Activated naive CD4-positive, alpha-beta T cell treated with anti-CD3 and anti-CD28 coated beads for 36 hours (primary cell): ENCODE results near the gene CUEDC1. TPM values are rescaled to one million over a fixed set of nuclear protein-coding genes. Genes with fewer than 3 reads are reported as not detected.
"Not testable (repeated sequence)": the region's sequence is repeated elsewhere in the genome, so short reads cannot be mapped to it uniquely, and the experiment has no call there.

Source experiments
- CTCF ChIA-PET: fragments of 350-600 bp; sonication (Branson Sonifier 250); formaldehyde crosslinking; loops from one replicate; lab custom pipeline; 2021; ENCODE audit warnings: antibody characterized with exemption; lab: Charles Lee
- DNase-seq: peaks from one replicate; pipeline ENCODE4 v3.0.0-alpha.2; 2020
- H3K27ac Mint-ChIP-seq: one replicate; pipeline ENCODE4 v1.8.0; 2021; ENCODE audit warnings: mild to moderate bottlenecking, mixed read lengths
- H3K27me3 Mint-ChIP-seq: one replicate; pipeline ENCODE4 v1.8.0; 2021; ENCODE audit warnings: low read depth, mixed read lengths
- H3K36me3 Mint-ChIP-seq: one replicate; pipeline ENCODE4 v1.8.0; 2021; ENCODE audit warnings: low read depth, mixed read lengths
- H3K4me1 Mint-ChIP-seq: one replicate; pipeline ENCODE4 v1.8.0; 2021; ENCODE audit warnings: low read depth, mixed read lengths
- H3K4me3 Mint-ChIP-seq: one replicate; pipeline ENCODE4 v1.8.0; 2021; ENCODE audit warnings: mild to moderate bottlenecking, moderate library complexity, mixed read lengths
- H3K9me3 Mint-ChIP-seq: one replicate; pipeline ENCODE4 v1.8.0; 2021; ENCODE audit warnings: mixed read lengths
- intact Hi-C: fragments of 100-400 bp; cut with micrococcal nuclease; formaldehyde crosslinking; loops from one replicate; pipeline ENCODE4 v1.15.1; 2023
- total RNA-seq, 2 experiments: library from RNA; stranded (reverse); gene quantifications; one replicate each; pipeline ENCODE4 v1.2.3, GENCODE V29; 2021

CUEDC1 gene
- total RNA-seq, 2 experiments from 2014 or later = 0.47 to 0.69 TPM

DNA sequence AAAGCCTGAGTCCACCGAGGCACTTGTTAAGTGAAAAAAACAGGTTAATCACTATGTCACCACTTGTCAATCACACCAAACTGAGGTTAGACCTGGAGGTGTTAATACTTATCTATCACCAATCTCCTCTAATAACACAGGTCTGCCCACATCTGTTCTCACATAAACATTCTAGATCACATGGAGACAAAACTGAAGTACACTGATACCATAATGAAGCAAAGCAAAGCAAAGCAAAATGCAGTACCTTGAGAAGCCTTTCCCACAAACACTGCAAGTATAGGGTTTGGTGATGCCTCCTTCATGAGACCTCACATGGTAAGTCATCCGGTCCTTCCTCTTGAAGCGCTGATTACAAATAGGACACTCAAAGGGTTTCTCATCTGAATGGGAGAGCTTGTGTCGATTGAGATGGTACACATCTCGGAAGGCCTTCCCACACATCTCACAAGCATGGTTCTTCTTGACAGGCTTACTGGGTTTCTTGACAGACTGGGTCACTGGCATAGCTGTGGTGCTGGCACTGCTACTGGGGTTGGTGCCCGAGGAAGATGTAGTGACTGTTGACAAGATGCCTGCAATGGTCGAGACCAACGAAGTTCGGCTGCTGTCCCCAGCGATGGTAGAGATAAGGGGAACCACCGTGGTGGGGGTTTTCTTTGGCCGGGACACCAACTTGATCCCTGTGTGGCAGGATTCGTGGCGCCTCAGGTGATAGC, 27.4 kb upstream of the CUEDC1 start:
- no peaks in the 10 kb centered on the region for H3K9me3 Mint-ChIP-seq
- CTCF ChIA-PET = interaction anchor here (0.7 to 1.7 kb wide), 4 partner anchors 28 to 123 kb away, joined by 3 to 5 read pairs (median 4); no protein-coding TSS in a partner anchor
- no peak for DNase-seq
- no peak overlapping the region for H3K4me3 Mint-ChIP-seq
- H3K4me1 Mint-ChIP-seq = peaks cover 54% of the 10 kb centered on the region
- H3K27me3 Mint-ChIP-seq = no peaks in the 10 kb centered on the region
- H3K27ac Mint-ChIP-seq = no peak overlapping the region
- H3K36me3 Mint-ChIP-seq = peaks cover 15% of the 10 kb centered on the region
- intact Hi-C loops = no loop called here

DNA sequence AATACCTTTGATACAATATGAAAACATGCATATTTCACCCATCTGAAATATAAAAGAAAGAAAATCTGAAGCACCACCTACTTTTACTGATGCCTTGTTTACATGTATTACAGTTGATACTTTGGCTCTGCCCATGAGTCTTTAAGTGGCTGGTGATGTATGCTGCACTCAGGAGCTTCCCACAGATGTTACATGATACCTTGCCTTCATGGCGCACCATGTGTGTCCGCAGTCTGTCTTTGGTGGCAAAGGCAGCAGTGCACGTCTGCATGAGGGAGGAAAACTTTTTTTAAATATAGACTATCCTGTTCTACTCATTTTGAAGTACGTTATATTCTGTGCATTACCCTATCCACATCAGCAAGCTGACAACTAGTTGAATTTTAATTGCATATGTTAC, 25.3 kb upstream of the CUEDC1 start:
- intact Hi-C loops = no loop called here
- no peaks in the 10 kb centered on the region for H3K9me3 Mint-ChIP-seq
- no peak for DNase-seq
- CTCF ChIA-PET = interaction anchor here (0.6 to 1.5 kb wide), 5 partner anchors 19 to 809 kb away, joined by 3 to 5 read pairs (median 4); no protein-coding TSS in a partner anchor
- H3K27ac Mint-ChIP-seq = no peak overlapping the region
- H3K4me3 Mint-ChIP-seq = no peak overlapping the region
- no peaks in the 10 kb centered on the region for H3K27me3 Mint-ChIP-seq
- peaks cover 24% of the 10 kb centered on the region for H3K36me3 Mint-ChIP-seq
- peaks cover 41% of the 10 kb centered on the region for H3K4me1 Mint-ChIP-seq

DNA sequence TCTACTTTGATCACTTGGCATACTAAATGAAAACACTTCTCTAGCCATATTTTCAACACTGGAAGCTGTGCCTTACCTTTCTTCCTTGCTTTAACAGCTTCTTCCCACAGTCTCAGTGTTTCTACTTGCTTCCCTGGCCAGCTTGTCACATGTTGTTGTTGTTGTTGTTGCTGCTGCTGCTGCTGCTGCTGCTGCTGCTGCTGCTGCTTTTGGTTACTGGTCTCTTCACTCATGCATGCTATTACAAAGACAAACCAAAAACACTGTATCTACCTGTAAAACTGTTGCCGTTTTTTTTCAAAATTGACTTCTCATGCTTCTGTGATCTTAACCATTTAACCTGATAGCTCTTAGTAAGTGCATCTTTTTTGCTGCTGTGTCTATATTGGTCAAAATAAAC, 23.9 kb upstream of the CUEDC1 start:
- intact Hi-C loops = no loop called here
- Mint-ChIP-seq H3K36me3 (peaks cover 29% of the 10 kb centered on the region), H3K4me3 (no peak overlapping the region), H3K4me1 (peaks cover 27% of the 10 kb centered on the region), H3K27me3 (no peaks in the 10 kb centered on the region), H3K27ac (no peak overlapping the region), H3K9me3 (no peaks in the 10 kb centered on the region)
- CTCF ChIA-PET = no interaction called here
- no peak for DNase-seq

DNA sequence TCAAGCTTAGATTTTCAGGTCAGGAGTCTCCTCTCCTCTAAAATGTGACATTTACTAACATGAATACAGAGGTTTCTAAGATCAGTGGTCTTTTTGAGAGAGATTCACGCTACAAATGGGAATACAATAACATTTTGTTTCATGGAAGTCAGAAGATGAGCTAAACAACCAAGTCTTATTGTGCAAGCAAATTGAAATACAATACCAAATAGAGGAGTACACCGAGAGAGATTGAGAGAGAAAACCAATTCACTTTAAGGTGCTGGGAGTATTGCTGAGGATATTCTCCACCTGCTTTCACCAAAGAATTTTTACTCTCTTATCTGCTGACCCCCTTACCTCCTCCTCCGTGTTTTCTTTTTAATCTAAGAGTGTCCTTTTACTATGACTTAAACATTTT, 21.4 kb upstream of the CUEDC1 start:
- DNase-seq = no peak
- no peaks in the 10 kb centered on the region for H3K9me3 Mint-ChIP-seq
- intact Hi-C loops = no loop called here
- CTCF ChIA-PET = interaction anchor here (0.8 to 1.0 kb wide), 2 partner anchors 9 to 118 kb away, joined by 3 to 4 read pairs; no protein-coding TSS in a partner anchor
- no peak overlapping the region for H3K4me3 Mint-ChIP-seq
- peaks cover 27% of the 10 kb centered on the region for H3K36me3 Mint-ChIP-seq
- no peak overlapping the region for H3K27ac Mint-ChIP-seq
- H3K27me3 Mint-ChIP-seq = no peaks in the 10 kb centered on the region
- peaks cover 3% of the 10 kb centered on the region for H3K4me1 Mint-ChIP-seq

DNA sequence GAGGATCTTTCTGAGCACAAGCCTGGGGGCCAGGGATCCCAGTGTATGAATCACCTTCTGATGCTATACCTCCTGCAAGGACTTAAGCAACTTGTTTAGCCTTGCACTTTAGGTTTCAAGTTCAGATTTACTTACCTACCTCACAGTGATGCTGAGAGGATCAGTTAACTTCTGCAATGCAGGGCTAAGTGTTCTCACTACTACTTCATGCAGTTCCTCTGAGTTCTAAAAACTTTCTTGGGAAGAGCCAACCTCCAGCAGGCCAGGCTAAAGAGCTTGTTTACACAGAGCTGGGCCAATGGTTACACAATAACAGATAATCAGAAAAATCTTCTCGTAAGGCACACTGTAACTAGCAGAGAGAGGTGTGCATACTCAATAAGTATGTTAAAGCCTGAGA, 19.8 kb upstream of the CUEDC1 start:
- peaks cover 25% of the 10 kb centered on the region for H3K36me3 Mint-ChIP-seq
- no peak for DNase-seq
- CTCF ChIA-PET = interaction anchor here (1.3 to 1.4 kb wide), 3 partner anchors 12 to 25 kb away, joined by 3 to 6 read pairs (median 3); no protein-coding TSS in a partner anchor
- H3K9me3 Mint-ChIP-seq = no peaks in the 10 kb centered on the region
- intact Hi-C loops = no loop called here
- H3K27me3 Mint-ChIP-seq = no peaks in the 10 kb centered on the region
- H3K4me1 Mint-ChIP-seq = no peaks in the 10 kb centered on the region
- no peak overlapping the region for H3K27ac Mint-ChIP-seq
- H3K4me3 Mint-ChIP-seq = no peak overlapping the region

DNA sequence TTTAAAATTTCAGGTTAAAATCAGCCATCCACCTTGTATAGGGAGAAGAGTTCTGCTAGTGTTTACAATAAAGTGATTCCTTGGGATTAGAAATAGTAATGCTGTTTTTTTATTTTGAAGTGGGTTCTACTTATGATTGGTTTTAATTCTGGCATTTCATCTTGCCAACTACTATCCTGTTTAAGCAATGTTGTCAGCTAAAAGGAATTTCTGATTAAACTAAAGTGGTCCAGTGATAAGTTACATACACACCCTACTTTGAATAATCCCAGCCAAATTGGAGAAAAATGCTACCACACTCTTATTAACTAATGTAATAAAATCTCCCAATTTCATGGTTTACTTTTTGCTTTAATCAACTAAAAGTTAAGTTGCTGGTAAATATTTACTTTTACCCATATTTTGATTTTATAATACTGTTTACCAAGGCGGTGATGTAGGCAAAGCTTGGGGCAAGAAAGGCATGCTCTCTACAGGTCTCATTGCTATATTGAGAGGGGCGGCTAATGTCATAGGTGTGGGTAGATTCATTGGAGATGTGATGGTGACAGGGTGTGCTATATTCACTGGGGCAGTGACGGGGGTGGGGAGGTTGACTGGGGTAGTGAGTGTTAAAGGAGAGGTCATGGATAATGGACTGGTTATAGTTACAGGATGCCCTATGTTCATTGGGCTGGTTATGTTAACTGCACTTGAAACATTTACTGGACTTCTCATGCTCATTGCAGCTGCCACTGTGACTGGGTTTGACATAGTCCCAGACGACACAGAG, 19.0 kb upstream of the CUEDC1 start:
- H3K27me3 Mint-ChIP-seq, H3K27ac Mint-ChIP-seq, DNase-seq, H3K4me1 Mint-ChIP-seq, H3K4me3 Mint-ChIP-seq, H3K9me3 Mint-ChIP-seq, intact Hi-C loops: not testable (repeated sequence)
- peaks cover 24% of the 10 kb centered on the region for H3K36me3 Mint-ChIP-seq
- CTCF ChIA-PET = interaction anchor here (1.3 to 1.4 kb wide), 3 partner anchors 12 to 25 kb away, joined by 3 to 6 read pairs (median 3); no protein-coding TSS in a partner anchor

DNA sequence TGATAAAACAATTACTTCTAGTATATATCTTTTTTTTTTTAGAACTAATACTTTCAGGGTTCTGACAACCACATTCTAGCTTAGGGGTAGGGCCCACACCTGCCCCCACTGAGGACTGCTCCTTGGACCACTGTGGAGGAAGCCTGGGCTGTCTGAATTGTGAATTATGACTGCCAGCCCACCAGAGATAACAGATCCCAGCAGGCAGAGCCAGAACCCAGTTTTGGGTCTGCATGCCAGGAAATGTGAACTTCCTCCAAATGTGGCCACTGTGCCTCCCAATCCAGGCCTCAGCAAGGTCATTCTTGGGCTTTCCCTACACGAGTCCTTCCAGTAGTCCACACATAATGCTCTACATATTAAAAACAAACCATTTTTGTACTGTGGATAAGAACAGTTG, 16.9 kb upstream of the CUEDC1 start:
- H3K4me3 Mint-ChIP-seq = no peak overlapping the region
- no peaks in the 10 kb centered on the region for H3K9me3 Mint-ChIP-seq
- CTCF ChIA-PET = interaction anchor here (0.9 kb wide), 1 partner anchor 28 kb away, joined by 3 read pairs; no protein-coding TSS in a partner anchor
- intact Hi-C loops = no loop called here
- no peaks in the 10 kb centered on the region for H3K27me3 Mint-ChIP-seq
- no peak overlapping the region for H3K27ac Mint-ChIP-seq
- H3K36me3 Mint-ChIP-seq = peaks cover 16% of the 10 kb centered on the region
- DNase-seq = no peak
- no peaks in the 10 kb centered on the region for H3K4me1 Mint-ChIP-seq

DNA sequence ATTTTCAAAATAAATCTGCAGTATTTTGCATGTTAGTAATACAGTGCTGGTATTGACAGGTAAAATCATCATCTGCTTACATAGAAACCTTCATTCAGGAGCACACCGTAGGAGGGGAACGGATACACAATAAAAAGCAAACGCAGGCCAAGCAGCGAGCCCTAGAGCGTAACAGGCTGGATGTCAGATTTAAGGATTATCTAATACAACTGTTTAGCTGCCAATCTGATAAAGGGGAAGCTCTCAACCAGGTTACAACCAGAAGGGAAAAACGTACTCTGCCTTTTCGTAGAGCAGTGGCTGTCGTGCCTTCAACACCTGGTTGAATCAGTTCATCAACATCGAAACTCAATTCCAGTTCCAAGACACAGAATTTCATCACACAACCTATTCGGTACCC, 16.4 kb upstream of the CUEDC1 start:
- Mint-ChIP-seq H3K4me1 (no peaks in the 10 kb centered on the region), H3K27me3 (no peaks in the 10 kb centered on the region), H3K27ac (no peak overlapping the region), H3K36me3 (peaks cover 14% of the 10 kb centered on the region), H3K4me3 (no peak overlapping the region), H3K9me3 (no peaks in the 10 kb centered on the region)
- CTCF ChIA-PET = interaction anchor here (0.9 kb wide), 1 partner anchor 28 kb away, joined by 3 read pairs; no protein-coding TSS in a partner anchor
- intact Hi-C loops = no loop called here
- no peak for DNase-seq

DNA sequence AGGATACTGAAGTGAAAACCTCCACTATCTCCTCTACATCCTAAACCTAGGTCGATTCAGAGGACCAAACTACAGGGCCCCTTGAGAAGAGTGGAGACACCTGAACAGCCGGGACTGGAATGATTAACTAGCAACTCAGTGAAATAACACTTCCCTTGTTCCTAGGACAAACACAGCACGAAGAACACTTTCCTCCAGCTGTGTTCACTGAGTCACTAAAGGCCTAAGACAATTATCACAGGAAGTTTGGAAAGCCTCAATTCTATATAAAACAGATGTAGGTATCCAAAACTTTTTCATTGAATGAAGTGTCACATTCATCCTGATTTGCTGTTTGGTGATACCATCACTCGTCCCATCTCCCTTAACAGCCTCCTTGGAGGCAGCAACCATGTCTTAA, 15.5 kb upstream of the CUEDC1 start:
- no peak overlapping the region for H3K4me3 Mint-ChIP-seq
- no peaks in the 10 kb centered on the region for H3K27me3 Mint-ChIP-seq
- CTCF ChIA-PET = no interaction called here
- intact Hi-C loops = no loop called here
- no peaks in the 10 kb centered on the region for H3K9me3 Mint-ChIP-seq
- H3K4me1 Mint-ChIP-seq = no peaks in the 10 kb centered on the region
- no peak for DNase-seq
- peaks cover 8% of the 10 kb centered on the region for H3K36me3 Mint-ChIP-seq
- no peak overlapping the region for H3K27ac Mint-ChIP-seq

DNA sequence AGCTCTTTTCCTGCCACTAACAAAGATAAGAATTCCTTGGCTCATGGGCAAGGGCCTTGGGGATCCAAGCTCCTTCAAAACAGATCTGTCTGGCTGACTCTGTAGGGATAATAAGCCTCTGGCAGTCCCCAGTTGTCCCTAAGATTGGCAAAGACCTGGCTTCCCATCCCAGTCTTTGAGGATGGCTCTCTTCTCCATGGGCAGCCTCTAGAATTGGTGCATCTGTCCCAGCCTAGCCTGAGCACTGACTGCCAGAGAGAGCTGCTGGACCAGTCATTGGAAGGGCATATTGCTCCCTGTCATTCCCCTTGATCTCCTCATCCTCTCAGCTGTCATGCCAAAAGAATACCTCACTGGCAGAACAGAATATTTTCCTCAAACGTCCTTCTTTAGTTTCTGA, 13.2 kb upstream of the CUEDC1 start:
- CTCF ChIA-PET = no interaction called here

DNA sequence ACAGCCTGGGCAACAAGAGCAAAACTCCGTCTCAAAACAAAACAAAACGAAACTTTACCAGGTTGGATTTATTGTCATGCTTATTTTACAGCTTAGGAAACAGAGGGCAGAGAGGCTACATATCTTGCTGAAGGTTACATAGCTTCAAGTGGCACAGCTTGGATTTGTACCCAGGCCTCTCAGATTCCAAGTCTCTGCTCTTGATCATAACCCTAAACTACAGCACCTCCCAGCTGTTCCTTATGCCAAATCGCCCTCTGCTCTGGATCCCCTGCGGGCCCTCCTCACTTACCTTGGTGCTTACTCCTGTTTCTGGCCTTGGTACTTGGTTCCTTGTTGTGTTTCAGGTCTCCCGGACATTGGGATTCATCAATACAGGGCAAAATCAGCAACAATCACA, 11.7 kb upstream of the CUEDC1 start:
- CTCF ChIA-PET = interaction anchor here (0.9 kb wide), 1 partner anchor 109 kb away, joined by 3 read pairs; no protein-coding TSS in a partner anchor
- intact Hi-C loops = no loop called here
- no peaks in the 10 kb centered on the region for H3K27me3 Mint-ChIP-seq

More for the DNA sequence above, 13.2 kb upstream of the CUEDC1 start:
- intact Hi-C loops = no loop called here
- Mint-ChIP-seq H3K4me3 (no peak overlapping the region), H3K9me3 (no peaks in the 10 kb centered on the region), H3K4me1 (no peaks in the 10 kb centered on the region), H3K27ac (no peak overlapping the region), H3K27me3 (no peaks in the 10 kb centered on the region), H3K36me3 (peaks cover 3% of the 10 kb centered on the region)
- no peak for DNase-seq

DNA sequence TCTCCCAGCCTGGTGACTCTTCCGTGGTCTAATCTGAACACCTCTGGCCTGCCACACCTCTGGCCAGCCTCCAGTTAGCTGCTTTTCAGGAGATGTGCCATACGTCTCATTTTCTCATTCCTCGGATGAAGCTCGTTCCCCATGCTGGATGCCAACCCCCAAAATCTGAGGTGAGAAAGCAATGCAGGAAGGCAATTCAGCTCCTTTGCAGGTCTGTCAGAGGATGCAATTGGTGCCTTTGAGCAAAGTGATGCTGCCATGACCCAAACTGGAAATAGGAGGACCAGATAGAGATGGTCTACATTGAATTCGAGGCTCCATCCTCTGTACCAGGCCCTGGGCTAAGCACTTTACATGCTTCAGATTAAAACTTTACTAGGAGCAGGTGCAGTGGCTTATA, 11.0 kb upstream of the CUEDC1 start:
- no peaks in the 10 kb centered on the region for H3K4me1 Mint-ChIP-seq
- no peak for DNase-seq
- H3K27ac Mint-ChIP-seq = no peak overlapping the region
- no peaks in the 10 kb centered on the region for H3K9me3 Mint-ChIP-seq
- no peaks in the 10 kb centered on the region for H3K27me3 Mint-ChIP-seq
- H3K36me3 Mint-ChIP-seq = no peaks in the 10 kb centered on the region
- CTCF ChIA-PET = interaction anchor here (0.9 to 1.0 kb wide), 2 partner anchors 108 to 205 kb away, joined by 3 read pairs; no protein-coding TSS in a partner anchor
- intact Hi-C loops = no loop called here
- H3K4me3 Mint-ChIP-seq = no peak overlapping the region

More for the DNA sequence above, 11.7 kb upstream of the CUEDC1 start:
- no peaks in the 10 kb centered on the region for H3K36me3 Mint-ChIP-seq
- no peak overlapping the region for H3K4me3 Mint-ChIP-seq
- no peak overlapping the region for H3K27ac Mint-ChIP-seq
- H3K4me1 Mint-ChIP-seq = no peaks in the 10 kb centered on the region
- no peak for DNase-seq
- H3K9me3 Mint-ChIP-seq = no peaks in the 10 kb centered on the region
